Middle frontal gyrus (tissue), 1 donor: ENCODE results near the gene FGF21.
"Not testable (repeated sequence)": the region's sequence is repeated elsewhere in the genome, so short reads cannot be mapped to it uniquely, and the experiment has no call there.

Experiments used
- DNase-seq: peaks from one replicate; pipeline ENCODE4 v3.0.0-alpha.2; 2015; ENCODE audit warnings: low spot score; ENCODE audit errors: extremely low spot score

Gene FGF21

DNA sequence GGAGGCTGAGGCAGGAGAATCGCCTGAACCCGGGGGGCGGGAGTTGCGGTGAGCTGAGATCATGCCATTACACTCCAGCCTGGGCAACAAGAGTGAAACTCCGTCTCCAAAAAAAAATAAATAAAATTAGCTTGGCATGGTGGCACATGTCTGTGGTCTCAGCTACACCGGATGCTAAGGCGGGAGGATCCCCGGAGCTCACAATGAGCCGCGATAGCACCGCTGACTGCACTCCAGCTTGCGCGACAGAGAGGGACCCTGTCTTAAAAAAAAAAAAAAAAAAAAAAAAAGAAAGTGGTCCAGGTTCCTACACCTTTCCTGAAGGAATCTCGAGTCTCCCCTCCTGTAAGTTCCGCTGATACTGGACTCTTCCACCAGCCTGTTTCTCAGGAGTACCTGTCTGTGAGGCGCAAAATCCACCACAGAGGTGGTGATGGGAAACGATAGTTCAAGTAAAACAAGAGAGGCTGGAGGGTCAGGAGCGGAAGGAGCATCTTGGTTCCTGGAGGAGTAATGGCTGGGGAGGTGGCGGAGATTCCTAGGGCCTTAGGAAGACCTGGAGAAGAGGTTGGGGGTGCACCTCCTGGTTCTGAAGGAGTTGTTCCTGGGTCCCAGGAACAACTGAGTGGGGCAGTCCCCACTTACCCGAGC lies 3.4 kb upstream of the FGF21 start:
- no peak for DNase-seq

- DNase-seq, result no peak
Measured at GRCh38 chr19:48752496-48753365, 2.6 kb upstream of the FGF21 start, which contains the start of gene FUT1. Gene FUT1, minus strand, starts transcription at chr19:48752641. Its CDS starts 1,360 bp downstream, at chr19:48751281.

DNA sequence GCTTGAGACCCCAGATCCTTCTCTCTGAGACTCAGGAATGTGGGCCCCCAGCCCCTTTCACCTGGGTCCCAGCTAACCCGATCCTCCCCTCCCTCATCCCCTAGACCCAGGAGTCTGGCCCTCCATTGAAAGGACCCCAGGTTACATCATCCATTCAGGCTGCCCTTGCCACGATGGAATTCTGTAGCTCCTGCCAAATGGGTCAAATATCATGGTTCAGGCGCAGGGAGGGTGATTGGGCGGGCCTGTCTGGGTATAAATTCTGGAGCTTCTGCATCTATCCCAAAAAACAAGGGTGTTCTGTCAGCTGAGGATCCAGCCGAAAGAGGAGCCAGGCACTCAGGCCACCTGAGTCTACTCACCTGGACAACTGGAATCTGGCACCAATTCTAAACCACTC lies 463 bp downstream of the FGF21 start:
- DNase-seq, result no peak

GRCh38 chr19:48756212-48756611 lies 888 bp downstream of the FGF21 start:
- DNase-seq, result no peak

DNA sequence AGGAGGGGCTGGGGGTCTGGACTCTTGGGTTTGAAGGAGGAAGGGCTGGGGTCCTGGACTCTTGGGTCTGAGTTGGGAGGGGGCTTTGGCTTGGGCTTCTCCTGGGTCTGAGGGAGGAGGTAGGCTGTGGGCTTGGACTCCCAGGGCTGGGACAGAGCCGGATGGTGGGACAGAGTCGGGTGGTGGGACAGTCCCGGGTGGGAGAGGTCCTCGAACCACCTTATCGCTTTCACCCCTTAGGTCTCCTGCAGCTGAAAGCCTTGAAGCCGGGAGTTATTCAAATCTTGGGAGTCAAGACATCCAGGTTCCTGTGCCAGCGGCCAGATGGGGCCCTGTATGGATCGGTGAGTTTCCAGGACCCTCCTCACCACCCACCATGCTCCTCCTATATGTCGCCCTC lies 1.4 kb downstream of the FGF21 start:
- no peak for DNase-seq

DNA sequence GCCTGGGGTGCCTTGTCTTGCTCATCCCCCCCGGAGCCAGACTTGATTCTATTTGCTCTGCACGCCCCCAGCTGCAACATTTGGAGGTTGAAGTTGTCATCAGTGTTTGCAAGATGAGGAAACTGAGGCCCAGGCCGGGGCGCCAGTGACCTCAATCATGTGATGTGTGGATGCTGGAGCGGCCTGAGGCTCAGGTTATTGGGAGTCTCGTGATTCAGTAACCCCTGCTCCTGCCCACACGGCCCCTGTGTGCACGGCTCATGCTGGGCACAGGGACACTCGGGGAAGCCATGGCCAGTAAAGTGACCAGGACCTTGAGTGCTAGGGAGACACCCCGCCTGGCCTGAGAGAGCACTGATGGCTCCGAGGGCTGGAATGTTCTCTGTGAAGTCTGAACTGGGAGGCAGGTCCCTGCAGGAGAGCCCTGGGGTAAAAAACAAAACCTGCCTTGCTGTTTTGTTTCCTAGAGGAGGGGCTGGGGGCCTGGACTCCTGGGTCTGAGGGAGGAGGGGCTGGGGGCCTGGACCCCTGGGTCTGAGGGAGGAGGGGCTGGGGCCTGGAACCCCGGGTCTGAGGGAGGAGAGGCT lies 1.9 kb downstream of the FGF21 start:
- no peak for DNase-seq

GRCh38 chr19:48757741-48758144 lies 2.4 kb downstream of the FGF21 start:
- DNase-seq, result no peak

GRCh38 chr19:48760504-48761205 lies 5.3 kb downstream of the FGF21 start:
- DNase-seq, result no peak

DNA sequence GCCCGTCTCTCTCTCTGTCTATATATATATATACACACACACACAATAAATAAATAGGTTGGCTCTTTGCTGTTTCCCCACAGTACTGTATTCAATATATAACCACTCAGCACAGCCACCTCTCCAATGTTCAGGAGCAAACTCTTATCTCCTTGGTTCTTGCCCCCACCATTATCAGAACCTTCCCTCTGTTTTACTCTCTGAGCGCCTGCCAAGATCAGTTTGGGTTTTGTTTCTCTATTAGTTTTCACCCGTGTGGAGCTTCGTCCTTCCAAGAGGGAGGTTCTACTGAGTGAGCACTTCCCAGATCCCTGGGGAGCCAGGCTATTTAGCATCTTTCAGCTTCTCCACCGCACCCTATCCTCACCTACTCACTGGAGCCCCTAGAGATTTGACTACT lies 10.5 kb downstream of the FGF21 start:
- not testable (repeated sequence) for DNase-seq

- not testable (repeated sequence) for DNase-seq
Measured at GRCh38 chr19:48768171-48768753, 12.9 kb downstream of the FGF21 start.

DNA sequence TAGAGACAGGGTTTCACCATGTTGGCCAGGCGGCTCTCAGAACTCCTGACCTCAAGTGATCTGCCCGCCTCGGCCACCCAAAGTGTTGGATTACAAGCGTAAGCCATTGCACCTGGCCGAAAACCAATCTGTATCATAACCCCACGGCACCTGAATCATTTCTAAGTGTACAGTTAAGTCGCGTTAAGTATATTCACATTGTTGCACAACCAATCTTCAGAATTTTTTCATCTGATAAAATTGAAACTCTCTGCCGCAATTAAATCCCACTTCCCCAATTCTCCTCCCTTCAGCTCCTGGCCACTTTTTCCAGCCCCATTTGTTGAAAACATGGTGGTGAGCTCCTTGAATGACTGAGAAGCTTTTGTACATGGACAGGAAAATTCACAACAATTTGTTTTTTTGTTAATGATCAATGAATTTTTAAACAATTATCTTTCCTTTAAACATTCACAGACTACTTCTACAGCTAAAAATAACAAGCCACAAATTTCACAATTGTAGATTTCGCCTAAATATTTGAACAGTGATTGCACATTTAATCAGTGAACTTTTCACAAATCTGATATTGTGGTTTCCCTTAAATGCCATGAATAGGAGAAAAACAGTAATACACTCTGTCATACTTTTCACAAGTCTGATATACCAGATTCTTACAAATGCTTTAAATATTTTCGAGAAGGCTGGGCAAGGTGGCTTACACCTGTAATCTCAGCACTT lies 13.8 kb downstream of the FGF21 start:
- DNase-seq, result no peak

DNA sequence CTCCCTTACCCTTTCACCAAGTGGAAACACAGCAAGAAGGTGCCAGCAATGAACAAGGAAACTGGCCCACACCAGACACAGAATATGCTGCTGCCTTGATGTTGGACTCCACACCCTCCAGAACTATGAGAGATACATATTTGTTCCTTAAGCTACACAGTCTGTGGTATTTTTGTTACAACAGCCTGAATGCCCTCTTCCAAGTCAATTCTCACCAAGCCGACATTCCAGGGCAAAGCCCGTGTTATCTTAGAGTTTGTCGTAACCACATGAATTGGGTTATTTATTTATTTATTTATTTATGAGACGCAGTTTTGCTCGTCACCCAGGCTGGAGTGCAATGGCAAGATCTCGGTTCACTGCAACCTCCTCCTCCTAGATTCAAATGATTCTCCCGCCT lies 14.9 kb downstream of the FGF21 start:
- DNase-seq, result no peak

DNA sequence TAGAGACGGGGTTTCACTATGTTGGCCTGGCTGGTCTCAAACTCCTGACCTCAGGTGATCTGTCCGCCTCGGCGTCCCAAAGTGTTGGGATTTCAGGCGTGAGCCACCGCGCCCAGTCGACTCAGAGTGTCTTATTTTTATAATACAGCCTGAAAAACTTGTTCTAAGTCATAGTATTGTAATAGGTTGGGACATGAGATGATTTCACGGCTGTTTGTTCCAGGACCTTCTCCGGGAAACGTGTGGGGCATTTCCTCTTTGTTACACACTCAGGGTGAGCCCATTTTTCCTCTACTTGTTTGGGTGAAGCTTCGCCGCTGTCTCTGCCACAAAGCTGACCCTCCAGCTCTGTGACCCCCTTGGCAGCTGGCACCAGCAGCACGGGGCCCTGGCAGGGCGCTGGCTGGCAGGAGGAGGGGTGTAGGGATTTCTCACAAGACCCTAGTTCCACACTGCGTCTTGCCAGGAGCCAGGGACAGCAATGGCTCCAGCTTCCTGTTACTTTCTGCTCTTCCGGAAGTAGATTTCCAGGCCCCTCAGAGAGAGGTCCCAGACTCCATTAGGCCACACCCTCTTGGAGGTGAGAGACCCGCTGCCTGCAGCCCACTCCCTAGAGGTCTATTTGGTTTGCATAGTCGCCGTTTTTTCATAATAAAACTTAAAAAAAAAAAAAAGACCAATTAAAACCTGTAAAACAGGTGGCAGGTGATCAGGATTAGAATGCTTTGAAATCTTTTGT lies 15.6 kb downstream of the FGF21 start:
- no peak for DNase-seq

DNA sequence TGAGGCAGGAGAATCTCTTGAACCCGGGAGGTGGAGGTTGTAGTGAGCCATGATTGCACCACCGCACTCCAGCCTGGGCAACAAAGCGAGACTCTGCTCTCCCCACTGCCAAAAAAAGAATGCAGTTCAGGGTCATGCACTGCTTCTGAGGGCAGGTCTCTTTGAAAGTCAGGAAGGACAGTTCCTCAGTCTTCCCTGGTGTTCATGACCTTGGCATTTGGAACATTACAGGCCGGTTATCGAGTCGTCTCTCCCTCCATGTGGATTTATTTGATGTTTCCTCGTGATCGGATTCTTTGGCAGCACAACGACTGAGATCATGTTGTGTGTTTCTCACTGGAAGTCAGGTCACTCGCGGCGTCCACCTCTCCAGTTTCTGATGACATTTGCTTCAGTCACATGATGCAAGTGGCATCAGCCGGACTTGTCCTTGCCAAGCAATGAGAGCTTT lies 17.2 kb downstream of the FGF21 start:
- DNase-seq, result no peak

GRCh38 chr19:48777139-48777538 lies 21.8 kb downstream of the FGF21 start:
- DNase-seq, result no peak

DNA sequence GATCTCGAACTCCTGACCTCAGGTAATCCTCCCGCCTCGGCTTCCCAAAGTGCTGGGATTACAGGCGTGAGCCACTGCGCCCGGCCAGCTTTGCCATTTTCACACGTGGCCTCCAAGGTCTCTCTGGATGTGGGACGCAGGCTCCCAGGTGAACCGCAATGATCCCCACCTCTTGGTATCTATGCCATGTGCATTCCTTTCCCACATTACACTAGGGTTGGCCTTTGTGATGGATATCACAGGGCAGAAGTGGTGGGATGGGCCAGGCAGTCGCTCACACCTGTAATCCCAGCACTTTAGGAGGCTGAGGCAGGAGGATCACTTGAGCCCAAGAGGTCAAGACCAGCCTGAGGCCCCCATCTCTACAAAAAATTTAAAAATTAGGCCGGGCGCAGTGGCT lies 22.4 kb downstream of the FGF21 start:
- no peak for DNase-seq

GRCh38 chr19:48779636-48780035 lies 24.3 kb downstream of the FGF21 start:
- no peak for DNase-seq

DNA sequence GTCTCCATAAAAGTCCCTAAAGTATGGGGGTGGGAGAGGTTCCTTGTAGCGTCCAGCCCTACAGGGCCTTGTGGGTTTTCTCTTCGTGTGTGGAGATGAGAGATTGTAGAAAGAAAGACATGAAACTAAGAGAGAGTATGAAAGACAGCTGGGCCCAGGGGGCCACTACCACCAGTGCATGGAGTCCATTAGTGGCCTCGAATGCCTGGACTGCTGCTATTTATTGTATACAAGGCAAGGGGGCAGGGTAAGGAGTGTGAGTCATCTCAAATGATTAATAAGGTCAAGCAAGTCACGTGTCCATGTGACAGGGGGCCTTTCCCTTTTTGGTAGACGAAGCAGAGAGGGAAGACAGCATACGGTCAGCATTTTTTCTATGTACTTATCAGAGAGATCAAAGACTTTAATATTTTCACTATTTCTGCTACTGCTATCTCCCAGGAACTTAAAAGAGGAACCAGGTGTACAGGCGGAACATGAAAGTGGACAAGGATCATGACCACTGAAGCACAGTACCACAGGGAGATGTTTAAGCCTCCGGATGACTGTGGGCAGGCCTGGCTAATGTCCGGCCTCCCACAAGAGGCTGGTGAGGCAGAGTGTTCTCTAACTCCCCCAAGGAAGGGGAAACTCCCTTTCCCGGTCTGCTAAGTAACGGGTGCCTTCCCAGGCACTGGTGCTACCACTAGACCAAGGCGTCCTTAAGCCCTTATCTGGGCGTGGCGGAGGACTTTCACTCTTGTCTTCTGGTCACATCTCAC lies 25.5 kb downstream of the FGF21 start:
- no peak for DNase-seq

DNA sequence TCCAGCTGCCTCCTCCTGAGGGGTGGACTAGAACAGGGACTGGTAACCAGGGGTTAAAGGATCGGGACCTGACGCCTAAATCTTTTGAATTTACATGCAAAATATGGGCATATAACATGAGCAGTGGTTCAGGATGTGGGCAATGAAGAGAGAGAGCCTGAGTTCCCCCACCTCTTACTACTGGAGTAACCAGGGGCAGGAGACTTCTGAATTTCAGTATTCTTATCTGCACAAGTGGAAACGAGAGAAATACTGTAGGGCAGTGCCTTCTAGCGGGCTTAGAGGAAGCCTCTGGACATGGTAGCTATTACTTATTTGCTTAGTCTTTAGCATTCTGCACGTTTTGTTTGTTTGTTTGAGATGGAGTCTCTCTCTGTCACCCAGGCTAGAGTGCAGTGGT lies 29.2 kb downstream of the FGF21 start:
- DNase-seq, result no peak
